RPMI7951 (cell line): ENCODE data around the gene RAB26. TPM values are rescaled to one million over a fixed set of nuclear protein-coding genes. Genes with fewer than 3 reads are reported as not detected.

Experiments
- DNase-seq: peaks from one replicate; pipeline ENCODE4 v3.0.0-alpha.2; 2012; ENCODE audit warnings: low read depth
- total RNA-seq: library from RNA; depleted of rRNA; stranded (reverse); fragments of >200 nt; shearing (Covaris generic); gene quantifications from 2 replicates; pipeline ENCODE4 v1.2.3, GENCODE V29; 2014

RAB26 gene
- total RNA-seq, 1 experiment from 2014 or later: 0.72 TPM

DNA sequence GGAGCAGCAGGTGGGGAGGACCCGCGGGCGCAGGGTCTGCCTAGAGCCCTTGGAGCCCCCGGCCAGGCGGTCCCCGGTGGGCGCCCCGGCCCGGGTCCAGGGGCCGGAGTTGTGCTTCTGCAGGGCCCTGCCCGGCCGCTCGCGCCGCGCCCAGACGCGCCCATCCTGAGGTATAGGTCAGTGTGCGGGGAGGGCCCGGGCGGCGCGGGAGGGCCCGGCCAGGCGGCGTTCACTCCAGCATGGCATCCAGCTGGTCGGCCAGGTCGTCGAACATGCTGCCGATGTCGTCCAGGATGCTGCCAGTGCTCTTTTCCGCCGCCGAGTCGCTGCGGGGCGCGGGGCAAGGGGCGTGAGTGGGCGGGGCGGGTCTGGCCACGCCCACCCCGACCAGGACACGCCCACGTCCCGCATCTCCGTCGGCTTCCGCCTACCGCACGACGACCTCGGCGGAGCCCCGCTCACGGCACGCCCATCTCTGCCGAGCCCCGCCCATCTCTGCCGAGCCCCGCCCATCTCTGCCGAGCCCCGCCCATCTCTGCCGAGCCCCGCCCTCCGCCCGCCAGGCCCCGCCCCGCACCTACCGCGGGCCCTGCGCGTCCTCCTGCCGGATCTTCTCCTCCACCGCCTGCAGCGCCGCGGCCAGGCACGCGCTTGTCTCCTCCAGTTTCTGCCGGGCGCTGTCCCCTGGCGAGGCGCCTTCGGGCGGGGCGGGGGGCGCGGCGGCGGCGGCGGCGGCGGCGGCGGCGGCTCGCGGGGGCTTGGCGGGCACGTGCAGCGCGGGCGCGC, 30.1 kb downstream of the RAB26 start:
- DNase-seq: no peak

DNA sequence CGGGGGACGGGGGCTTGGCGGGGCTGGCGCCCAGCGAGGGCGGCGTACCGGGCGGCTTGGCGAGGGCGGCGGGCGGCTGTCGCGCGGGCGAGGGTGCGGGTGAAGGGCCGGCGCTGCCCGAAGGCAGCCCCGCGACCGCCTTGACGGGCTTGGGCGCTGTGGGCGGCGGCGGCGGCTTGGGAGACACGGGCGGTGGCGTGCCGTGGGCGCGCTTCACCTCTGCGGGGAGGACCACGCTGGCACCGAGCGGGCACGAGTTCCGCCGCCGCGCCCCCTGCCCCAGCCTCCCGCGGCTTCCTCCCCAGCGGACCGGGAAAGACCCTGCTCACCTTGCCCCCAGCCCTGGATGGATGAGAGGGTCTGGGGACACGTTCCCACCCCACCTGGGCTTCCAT, 30.7 kb downstream of the RAB26 start:
- no peak for DNase-seq

DNA sequence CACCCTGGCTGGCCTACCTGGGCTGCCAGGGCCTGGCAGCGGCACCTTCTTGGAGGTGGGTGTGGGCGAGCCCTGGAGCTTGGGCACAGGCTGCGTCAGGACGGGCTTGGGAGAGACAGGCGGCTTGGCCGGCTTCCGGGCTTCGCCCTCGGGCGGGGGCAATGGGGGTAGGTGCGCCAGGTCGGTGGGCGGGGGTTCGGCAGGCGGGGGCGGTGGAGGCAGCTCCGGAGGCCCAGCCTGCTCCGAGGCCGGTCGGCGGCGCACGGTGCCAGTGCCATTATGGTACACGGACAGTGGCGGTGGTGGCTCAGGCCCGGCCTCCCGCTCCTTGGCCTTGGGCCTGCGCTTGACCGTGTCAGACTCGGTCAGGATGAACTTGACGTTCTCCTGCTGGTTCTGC, 31.2 kb downstream of the RAB26 start:
- no peak for DNase-seq

DNA sequence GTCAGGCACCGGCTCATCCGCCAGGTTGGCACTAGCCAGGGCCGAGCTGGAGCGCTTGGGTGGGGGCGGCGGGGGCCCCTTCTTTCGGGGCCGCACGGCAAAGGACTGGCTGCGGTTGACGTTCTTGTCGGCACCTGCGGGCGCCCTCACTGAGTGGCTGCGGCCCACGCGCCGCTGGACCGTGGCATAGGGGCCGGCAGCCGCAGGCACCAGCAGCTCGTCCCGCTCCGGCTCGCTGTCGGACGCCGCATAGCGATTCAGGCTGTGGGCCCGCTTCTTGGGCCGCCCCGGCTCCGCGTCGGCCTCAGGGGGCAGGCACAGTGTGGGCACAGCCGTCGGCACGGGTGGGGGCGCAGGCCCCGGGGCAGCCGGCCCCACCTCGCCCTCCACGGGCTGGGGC, 32.0 kb downstream of the RAB26 start:
- no peak for DNase-seq

DNA sequence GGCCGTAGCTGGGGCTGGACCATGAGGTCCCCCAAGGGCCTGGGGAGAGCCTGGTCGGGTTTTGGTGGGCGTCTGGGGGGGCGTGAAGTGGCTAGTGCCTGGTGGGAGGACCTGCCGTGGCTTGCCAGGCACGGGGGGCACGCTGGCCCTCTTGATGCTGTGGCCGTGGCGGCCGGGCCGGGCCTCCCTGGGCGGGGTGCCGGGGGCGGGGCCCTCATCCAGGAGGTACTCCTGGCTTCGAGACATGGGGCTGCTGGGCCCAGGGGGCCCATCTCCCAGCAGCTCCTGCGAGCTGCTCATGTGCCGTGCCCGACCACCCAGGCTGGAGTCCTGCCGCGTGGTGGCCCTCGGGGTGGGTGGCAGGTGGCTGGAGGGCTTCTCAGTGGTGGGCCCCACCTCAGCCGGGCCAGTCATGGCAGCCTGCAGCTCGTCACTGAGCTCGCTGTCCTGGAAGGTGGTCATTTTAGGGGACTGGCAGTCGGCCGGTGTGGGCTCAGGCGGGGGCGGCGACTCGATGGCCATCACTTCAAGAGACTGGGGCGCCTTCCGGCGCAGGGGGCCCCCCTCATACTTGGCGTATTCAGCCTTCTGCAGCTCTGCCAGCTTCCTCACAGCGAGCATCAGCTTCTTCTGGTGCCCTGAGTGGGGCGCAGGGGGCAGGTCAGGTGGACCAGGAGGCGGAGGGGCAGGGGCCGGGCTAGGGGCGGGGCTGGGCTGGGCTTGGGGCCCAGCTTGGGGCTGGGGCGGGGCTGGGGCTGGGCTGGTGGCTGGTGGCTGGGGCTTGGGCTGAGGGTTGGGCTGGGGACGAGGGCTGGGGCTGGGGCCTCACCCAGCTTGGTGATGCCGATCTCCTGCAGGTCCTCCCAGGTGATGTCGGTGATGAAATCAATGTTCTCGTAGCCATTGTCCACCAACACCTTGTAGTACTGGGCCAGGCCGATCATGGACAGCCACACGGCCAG, 32.8 kb downstream of the RAB26 start:
- no peak for DNase-seq

DNA sequence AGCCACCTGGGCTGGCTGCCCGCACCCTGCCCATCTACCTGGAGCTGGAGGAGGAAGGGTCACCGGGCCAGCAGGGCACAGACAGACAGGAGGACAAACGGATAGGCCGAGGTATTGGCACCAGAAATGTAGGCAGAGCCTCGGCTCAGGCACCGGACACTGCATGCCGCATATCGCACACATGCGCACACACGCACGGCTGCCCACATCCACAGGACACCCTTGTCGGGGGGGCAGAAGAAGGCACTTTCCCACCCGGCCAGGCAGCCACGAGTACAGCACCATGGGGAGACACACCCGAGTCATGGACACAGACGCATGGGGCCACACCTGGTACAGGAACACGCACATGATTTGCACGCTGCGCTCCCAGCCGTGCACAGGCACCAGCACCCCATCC, 33.5 kb downstream of the RAB26 start:
- no peak for DNase-seq

DNA sequence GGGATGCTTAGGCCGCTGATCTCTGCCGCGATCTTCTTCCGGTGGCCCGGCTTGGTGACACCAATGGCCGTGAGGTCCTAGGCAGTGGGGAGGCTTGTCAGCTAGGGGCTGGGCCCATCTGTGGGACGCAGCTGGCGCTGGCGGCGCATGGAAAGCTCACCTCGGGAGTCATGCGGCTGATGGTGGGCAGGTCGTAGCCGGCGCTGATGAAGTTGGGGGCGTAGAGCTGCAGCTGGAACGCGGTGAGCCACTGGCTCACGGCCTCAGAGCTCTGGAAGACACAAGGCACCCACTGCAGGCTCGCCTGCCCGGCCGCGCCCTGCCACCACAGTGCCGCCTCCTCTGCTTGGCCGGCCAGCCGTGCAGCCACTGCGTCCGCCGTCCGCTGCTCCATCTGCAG, 35.2 kb downstream of the RAB26 start:
- no peak for DNase-seq

DNA sequence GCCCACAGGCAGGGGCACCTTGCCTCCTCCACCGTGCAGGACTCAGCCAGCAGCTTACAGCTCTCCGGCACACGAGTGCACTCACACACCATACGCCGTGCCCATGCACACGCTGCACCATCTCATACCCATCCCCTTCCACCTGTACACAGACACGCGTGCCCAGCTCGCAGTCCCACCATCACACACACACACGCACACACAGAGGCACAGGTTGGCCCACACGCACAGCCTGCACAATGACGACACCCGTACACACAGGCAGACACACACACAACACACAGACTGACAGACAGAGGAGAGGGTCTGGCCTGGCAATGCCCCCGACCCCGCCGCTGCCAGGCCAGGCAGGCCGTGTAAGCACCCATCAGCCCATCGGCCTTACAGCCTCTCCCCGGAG, 35.9 kb downstream of the RAB26 start:
- no peak for DNase-seq

DNA sequence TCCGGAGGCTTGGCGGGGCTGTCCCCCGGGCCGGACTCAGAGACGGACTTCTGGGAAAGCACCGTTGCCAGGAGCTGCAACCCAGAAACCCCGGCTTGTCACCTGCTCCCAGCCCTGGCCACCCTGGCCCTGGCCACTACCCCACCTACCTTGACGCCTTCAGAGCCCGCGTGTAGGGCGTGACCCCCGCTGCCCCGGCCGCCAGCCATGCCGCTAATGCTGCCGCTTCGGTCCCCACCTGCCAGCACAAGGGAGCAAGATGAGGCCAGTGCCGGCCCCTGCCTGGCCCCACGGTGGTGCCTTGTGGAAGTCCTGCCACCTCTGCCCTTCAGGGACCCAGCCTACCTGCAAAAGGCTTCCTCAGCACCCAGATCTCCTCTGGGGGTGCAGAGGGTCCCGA, 36.5 kb downstream of the RAB26 start:
- no peak for DNase-seq

DNA sequence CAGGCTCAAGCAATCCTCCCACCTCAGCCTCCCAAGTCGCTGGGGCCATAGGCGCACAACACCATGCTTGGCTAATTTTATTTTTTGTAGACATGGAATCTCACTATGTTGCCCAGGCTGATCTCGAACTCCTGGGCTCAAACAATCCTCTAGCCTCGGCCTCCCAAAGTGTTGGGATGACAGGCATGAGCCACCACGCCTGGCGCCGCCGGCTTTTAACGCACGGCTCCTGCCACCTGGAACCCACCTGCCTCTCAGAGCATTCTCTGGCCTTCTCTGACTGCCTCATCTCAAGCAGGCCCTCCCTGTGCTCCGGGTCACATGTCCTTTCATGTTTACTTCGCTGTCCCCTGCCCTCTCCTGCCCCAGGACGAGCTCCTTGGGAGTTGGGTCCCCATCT, 37.6 kb downstream of the RAB26 start:
- DNase-seq: no peak

DNA sequence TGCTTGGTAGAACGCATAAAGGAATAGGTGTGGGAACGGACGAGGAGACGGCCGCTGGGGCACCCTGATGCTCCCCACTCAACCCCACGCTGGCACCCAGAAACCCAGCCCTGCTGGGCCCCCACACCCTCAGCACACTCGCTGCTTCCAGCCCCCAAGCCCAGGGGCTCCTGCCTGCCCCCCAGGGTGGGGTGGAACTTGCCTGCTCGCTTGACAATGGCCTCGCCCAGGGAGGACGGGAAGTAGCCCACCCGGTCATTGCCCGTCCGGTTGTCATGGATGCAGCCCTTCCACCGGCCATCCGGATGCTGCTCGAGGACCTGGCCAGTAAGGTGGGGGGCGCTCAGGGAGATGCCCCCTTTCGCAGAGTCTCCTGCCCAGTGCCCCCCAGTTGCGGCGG, 38.1 kb downstream of the RAB26 start:
- no peak for DNase-seq

DNA sequence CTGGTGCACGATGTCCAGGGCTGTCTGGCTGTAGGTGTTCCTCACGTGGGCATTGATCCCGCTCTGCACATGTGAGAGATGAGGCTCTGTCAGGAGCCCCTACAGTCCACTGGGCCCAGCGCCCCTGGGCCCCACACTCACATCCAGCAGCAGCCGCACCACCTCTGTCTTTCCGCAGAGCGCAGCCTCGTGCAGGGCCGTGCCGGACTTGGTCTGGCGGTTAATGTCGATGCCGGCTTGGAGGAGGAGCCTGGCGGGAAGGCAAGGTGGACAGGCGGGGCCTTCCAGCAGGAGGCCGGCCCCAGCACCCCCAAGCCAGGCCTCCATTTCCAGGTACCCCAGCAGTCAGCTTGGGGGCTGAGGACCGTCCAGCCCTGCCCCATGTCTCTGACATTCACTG, 38.8 kb downstream of the RAB26 start:
- DNase-seq: no peak

DNA sequence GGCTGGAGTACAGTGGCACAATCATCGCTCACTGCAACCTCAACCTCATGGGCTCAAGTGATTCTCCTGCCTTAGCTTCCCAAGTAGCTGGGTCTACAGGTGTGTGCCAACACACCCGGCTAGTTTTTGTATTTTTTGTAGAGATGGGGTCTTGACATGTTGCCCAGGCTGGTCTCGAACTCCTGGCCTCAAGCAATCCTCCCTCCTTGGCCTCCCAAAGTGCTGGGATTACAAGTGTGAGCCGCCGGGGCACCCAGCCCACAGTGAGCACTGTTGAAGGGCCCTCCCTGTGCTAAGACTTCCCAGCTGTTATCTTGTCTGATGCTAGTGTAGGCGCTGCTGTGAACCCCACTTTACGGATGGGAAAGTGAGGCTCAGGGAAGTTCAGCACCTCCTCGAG, 40.0 kb downstream of the RAB26 start:
- no peak for DNase-seq

DNA sequence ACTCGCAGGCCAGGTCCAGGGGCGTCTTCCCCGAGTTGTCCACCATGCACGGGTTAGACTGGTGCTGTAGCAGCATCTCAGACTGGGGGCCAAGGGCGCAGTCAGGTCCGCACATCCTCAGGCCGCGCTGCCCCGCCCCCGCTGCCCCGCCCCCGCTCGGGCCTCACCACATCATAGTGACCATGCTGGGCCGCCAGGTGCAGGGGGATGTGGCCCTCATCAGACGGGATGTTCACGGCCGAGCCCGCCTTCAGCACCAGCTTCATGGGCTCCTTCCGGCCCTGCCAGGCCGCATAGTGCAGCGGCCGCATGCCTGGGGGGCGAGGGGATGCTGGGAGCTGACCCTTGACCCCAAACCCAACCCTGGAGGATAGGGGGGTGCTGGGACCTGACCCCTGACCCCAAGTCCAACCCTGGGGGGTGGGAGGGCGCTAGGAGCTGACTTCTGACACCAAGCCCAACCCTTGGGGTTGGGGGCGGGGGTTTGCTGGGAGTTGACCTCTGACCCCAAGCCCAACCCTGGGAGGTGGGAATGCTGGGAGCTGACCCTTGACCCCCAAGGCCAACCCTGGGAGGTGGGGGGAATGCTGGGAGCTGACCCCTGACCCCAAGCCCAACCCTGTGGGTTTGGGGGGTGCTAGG, 40.9 kb downstream of the RAB26 start:
- no peak for DNase-seq

DNA sequence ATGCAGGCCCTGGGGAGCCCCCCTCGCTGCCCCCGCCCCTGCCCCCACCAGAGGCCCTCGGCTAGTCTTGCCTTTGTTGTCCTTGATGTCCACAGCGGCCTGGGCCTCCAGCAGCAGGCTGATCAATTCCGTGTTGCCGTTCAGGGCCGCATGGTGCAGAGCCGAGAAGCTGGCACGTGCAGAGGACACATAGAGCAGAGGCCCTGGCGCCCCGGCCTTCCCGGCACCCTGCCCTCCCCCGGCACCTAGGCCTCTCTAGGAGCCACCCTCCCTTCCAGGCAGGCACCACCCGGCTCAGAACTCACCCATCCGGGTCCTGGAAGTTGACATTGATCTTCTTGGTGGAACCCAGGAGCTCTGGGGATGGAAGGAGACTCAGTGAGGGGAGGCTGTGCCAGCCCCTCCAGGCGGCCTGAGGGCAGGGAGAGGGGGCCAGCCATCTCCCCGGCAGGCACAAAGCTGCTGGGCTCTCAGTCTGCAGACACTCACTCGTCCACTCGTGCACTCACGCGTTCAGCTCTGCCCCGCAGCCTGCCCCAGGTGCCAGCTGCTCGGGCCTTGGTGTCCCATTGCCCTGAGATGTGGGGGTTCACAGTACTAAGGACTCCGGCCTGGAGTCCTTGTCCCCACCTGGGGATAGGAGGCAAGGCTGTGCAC, 41.7 kb downstream of the RAB26 start:
- DNase-seq: no peak

DNA sequence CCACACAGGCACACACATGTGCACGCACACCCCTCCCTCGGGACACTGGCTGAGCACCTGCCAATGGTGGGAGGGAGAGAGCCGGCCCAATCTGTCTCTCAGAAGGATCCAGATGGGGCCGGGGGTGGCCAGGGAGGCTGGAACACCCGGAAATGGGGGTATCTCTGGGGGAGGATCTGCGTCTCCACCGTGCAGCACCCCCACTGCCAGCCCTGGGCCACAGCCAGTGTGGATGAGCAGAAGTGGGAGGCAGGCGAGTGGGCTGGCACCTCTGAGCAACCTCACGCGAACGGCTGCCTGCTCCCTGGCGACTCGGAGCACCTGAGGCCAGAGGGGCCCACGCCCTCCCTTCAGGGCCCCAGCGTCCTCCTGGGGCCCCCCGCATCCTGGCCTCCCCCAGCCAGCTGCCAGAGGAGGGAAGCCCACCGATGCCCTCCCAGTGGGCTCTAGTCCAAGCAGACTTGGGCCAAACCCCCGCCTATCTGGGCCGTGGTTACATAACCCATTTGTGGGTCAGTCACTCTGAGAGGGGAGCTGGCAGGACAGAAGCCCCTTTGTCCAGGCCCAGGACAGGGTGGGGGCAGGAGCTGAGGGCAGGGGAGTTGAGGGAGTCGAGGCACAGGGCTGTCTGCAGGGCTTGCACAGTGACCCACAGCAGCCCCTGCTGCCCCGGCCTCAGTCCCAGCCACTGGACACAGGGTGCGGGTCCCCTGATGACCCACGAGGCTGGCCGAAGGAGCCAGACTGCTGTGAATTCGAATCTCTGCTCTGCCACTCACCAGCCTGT, 42.4 kb downstream of the RAB26 start:
- DNase-seq: no peak

DNA sequence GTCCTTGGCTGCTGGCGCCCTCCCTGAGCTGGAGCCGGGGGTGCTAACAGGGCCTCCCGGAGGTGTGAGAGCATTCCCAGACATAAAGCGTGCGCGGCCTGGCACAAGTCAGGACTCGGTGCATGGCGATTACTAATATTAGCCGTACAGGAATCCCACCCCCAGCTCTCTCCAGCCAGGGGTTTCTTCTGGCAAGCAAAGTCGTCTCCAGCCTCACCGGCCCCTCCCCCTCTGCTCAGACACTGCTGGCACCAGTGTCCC, 43.0 kb downstream of the RAB26 start:
- no peak for DNase-seq

DNA sequence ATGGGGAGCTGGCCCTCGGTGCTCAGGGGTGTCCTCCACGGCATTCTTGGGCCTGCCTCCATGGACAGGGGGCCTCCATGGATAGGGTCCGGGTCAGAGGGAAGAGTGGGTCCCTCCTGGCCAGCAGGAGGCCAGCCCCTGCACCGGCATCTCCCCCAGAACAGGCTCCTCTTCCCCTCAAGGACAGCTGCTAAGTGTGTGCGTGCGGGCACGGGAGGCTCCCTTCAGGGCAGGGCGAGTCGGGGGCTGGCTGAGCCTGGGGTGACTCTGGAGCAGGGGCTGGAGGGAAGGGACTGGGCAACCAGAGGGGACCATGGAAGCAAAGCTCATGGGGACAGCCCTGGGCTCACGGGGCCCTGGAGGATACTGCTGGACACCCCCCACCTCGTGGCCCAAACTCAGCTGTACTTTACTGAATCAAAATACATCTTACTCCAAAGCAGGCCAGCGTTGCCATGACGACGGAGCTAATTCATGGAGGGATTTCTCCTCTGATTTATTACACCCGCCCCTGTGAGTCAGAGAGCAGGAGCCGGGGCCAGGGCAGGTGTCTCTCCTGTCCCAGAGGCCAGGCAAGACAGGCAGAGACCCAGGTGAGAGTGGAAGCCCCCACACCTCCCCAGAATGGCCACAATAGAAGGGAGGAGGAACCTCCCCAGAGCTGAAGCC, 45.9 kb downstream of the RAB26 start:
- DNase-seq: peak; percentile 57

DNA sequence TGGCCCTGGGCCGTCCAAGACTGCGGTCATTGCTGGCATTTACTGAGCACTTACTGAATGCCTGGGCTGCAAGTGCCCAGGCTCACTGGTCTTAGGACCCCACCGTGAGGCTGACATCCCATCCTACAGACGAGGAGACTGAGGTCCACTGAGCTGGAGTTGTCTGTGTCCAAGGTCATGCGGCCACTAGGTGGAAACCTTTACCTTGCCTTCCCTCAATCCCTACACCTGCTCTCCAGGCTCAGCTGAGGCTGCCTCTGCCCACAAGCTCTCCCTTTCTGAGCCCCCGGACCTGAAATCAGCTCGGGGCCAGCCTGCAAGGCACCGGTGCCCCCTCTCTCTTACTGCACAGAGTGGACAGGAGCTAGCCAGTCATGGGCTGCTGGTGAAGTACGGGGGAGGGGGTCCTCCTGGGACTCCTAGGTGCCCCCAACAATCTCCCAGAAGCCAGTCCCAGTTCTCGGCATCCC, 46.5 kb downstream of the RAB26 start:
- DNase-seq: peak; percentile 33

DNA sequence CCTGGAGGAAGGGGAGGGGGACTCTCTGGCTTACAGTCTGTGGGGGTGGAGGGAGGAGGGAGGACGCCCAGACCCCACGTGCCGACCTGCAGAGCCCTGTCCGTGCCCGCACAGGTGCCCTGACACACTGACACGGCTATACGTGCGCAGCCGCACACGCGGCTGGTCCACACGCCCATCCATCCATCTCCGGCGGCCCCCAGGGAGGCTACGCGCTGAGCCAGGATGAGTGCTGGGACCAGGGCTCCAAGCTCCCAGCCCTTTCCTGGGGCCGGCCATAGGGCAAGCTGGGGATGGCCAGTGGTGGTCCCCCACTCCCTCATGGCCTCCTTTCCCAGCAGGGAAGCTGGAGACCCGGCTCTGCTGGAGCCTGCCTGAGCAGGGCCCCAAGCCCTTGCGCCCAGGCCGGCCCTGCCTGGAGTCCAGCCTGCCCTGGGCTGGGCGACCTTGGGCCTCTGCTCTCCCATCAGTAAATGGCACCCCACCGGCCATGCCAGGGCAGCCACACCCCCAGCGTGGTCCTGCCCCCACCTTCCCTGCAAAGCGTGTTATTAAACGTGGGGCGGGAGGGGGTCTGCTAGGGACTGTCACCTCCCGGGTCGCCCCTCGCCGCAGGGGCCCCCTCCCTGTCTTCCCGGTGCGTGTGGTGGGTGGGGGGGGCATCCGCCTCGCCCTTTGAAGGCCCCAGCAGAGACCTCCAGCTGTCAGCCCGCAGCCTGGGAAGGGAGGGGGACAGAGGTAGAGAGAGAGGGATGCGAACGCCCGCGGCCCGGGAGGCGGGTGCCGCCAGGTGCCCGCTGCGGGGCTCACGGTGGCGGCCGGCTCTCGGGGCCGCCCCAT, 47.1 kb downstream of the RAB26 start:
- no peak for DNase-seq
